MM.1S (cell line): ENCODE data around the gene GJB6.

Experiments used
- DNase-seq: peaks from one replicate; pipeline ENCODE4 v3.0.0-alpha.2; 2015
- H2AFZ ChIP-seq: fragments of 300-600 bp; sonication (generic); 2 replicates; pipeline ENCODE4 v1.6.0; 2016; ENCODE audit warnings: antibody characterized with exemption, low read length
- H3F3A ChIP-seq: fragments of 300-600 bp; sonication (generic); 2 replicates; pipeline ENCODE4 v1.6.1; 2016; ENCODE audit warnings: mild to moderate bottlenecking, antibody characterized with exemption, low read length, moderate library complexity, mixed read lengths; ENCODE audit not compliant: insufficient read depth
- H3K27ac ChIP-seq: fragments of 300-600 bp; sonication (generic); 2 replicates; pipeline ENCODE4 v1.5.1; 2016; ENCODE audit warnings: mild to moderate bottlenecking, low read length
- H3K27me3 ChIP-seq: fragments of 300-600 bp; sonication (generic); replicated peaks from 2 replicates; pipeline ENCODE4 v1.6.0; 2016; ENCODE audit warnings: low read length; ENCODE audit not compliant: insufficient read depth
- H3K36me3 ChIP-seq: fragments of 300-600 bp; sonication (generic); replicated peaks from 2 replicates; pipeline ENCODE4 v1.6.1; 2016; ENCODE audit warnings: mild to moderate bottlenecking, low read length, mixed read lengths; ENCODE audit not compliant: insufficient read depth
- H3K4me1 ChIP-seq: fragments of 300-600 bp; sonication (generic); 2 replicates; pipeline ENCODE4 v1.6.1; 2016; ENCODE audit warnings: low read length, mixed read lengths
- H3K4me2 ChIP-seq: fragments of 300-600 bp; sonication (generic); 2 replicates; pipeline ENCODE4 v1.6.0; 2016; ENCODE audit warnings: low read depth, low read length
- H3K4me3 ChIP-seq: fragments of 300-600 bp; sonication (generic); 2 replicates; pipeline ENCODE4 v1.5.1; 2016; ENCODE audit warnings: low read length, mixed read lengths
- H3K79me2 ChIP-seq: fragments of 300-600 bp; sonication (generic); 2 replicates; pipeline ENCODE4 v1.6.1; 2016; ENCODE audit warnings: mixed run types, low read length, mixed read lengths
- H3K9ac ChIP-seq: fragments of 300-600 bp; sonication (generic); 2 replicates; pipeline ENCODE4 v1.6.1; 2016; ENCODE audit warnings: low read length, mixed read lengths
- H3K9me2 ChIP-seq: fragments of 300-600 bp; sonication (generic); replicated peaks from 2 replicates; pipeline ENCODE4 v1.6.1; 2016; ENCODE audit warnings: mild to moderate bottlenecking, low read length, mixed read lengths; ENCODE audit not compliant: insufficient read depth
- H3K9me3 ChIP-seq: fragments of 300-600 bp; sonication (generic); replicated peaks from 2 replicates; pipeline ENCODE4 v1.6.1; 2016; ENCODE audit warnings: mild to moderate bottlenecking, low read length, mixed read lengths; ENCODE audit not compliant: insufficient read depth
- H4K20me1 ChIP-seq: fragments of 300-600 bp; sonication (generic); 2 replicates; pipeline ENCODE4 v1.6.1; 2016; ENCODE audit warnings: mild to moderate bottlenecking, low read length, moderate library complexity, mixed read lengths; ENCODE audit not compliant: insufficient read depth
- EZH2 ChIP-seq: fragments of 300-600 bp; sonication (generic); optimal IDR thresholded peaks from 2 replicates; pipeline ENCODE3; 2017; ENCODE audit warnings: low read depth, mild to moderate bottlenecking, antibody characterized with exemption, low read length, mixed read lengths
- EZH2phosphoT487 ChIP-seq: fragments of 300-600 bp; sonication (generic); IDR thresholded peaks from 2 replicates; pipeline ENCODE4 v1.6.1; 2018; ENCODE audit warnings: antibody characterized with exemption, low read length
- TF ChIP-seq, protein P1 (sequence below): fragments of 300-600 bp; sonication (generic); IDR thresholded peaks from 2 replicates; pipeline ENCODE4 v1.5.1; 2016; ENCODE audit warnings: antibody characterized with exemption, low read length, mixed read lengths

The GJB6 gene

GRCh38 chr13:20239748-20240147 lies 7.6 kb upstream of the GJB6 start:
- Histone ChIP-seq H3K4me1 (no peaks in the 10 kb centered on the region), H3K79me2 (no peaks in the 10 kb centered on the region), H3K4me3 (no peak overlapping the region), H2AFZ (no peak overlapping the region), H3K9ac (no peak overlapping the region), H3K27ac (no peak overlapping the region), H3K9me3 (no peaks in the 10 kb centered on the region), H3K9me2 (no peaks in the 10 kb centered on the region), H3K27me3 (no peaks in the 10 kb centered on the region), H4K20me1 (no peaks in the 10 kb centered on the region), H3K36me3 (no peaks in the 10 kb centered on the region), H3K4me2 (no peak overlapping the region), H3F3A (no peaks in the 10 kb centered on the region)
- DNase-seq = no peak
- TF ChIP-seq EZH2 = no peak
- TF ChIP-seq EZH2phosphoT487 = no peak
- TF ChIP-seq, protein P1, sequence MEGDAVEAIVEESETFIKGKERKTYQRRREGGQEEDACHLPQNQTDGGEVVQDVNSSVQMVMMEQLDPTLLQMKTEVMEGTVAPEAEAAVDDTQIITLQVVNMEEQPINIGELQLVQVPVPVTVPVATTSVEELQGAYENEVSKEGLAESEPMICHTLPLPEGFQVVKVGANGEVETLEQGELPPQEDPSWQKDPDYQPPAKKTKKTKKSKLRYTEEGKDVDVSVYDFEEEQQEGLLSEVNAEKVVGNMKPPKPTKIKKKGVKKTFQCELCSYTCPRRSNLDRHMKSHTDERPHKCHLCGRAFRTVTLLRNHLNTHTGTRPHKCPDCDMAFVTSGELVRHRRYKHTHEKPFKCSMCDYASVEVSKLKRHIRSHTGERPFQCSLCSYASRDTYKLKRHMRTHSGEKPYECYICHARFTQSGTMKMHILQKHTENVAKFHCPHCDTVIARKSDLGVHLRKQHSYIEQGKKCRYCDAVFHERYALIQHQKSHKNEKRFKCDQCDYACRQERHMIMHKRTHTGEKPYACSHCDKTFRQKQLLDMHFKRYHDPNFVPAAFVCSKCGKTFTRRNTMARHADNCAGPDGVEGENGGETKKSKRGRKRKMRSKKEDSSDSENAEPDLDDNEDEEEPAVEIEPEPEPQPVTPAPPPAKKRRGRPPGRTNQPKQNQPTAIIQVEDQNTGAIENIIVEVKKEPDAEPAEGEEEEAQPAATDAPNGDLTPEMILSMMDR = no peak

GRCh38 chr13:20232556-20233277 lies 598 bp upstream of the GJB6 start:
- Histone ChIP-seq H2AFZ (no peak overlapping the region), H4K20me1 (no peaks in the 10 kb centered on the region), H3K27me3 (no peaks in the 10 kb centered on the region), H3F3A (no peaks in the 10 kb centered on the region), H3K4me3 (no peak overlapping the region), H3K4me2 (no peak overlapping the region), H3K9ac (no peak overlapping the region), H3K36me3 (no peaks in the 10 kb centered on the region), H3K9me3 (no peaks in the 10 kb centered on the region), H3K27ac (no peak overlapping the region), H3K79me2 (no peaks in the 10 kb centered on the region), H3K4me1 (no peaks in the 10 kb centered on the region), H3K9me2 (no peaks in the 10 kb centered on the region)
- no peak for DNase-seq
- TF ChIP-seq EZH2 (no peak), EZH2phosphoT487 (no peak)
- TF ChIP-seq, protein P1 = no peak

DNA sequence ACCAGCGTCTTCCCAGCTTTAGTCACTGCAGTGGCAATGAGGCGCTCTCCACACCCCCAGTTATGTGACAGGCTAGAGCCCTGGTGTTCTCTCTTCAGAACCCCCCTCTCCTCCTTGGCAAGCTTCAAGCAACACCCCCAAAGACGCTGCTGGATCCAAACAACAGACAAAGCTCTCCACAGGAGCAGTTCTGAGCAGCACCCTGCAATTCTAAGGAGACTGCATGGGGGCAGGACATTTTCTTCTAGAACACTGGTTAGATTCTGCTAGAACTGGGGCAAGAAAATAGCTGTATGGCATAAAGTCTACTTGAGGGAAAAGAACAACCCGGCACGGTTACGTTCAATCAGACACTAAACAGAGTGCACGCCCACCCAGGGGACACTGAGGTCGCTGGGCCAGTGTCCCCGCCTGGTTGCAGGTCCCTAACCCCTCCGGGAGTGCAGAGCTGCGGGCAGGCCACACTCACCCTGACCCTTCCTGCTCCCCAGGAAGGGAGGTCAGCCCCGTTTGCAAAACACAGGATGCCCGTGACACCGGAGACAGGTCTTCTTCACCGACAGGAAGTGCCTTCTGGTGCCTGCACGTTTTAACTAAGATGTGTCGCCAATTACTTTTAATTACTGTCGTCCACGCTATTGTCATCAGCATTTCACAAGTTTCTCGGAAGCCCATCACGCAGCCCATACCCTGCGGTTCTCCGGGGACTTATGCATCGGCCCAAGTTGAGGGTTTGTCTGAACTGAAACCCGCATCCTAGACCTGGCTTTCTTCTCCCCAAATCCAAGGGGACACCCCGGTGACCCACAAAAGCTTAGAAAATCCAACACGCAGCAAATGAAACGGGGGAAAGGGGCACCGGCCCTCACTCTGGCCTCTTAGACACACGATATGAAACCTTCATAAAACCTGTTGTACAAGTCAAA lies 943 bp downstream of the GJB6 start:
- no peaks in the 10 kb centered on the region for H3K79me2 ChIP-seq
- no peaks in the 10 kb centered on the region for H3K36me3 ChIP-seq
- H3F3A ChIP-seq = no peaks in the 10 kb centered on the region
- H3K9ac ChIP-seq = no peak overlapping the region
- no peak overlapping the region for H3K4me2 ChIP-seq
- no peak for TF ChIP-seq EZH2phosphoT487
- TF ChIP-seq, protein P1 = no peak
- no peak for TF ChIP-seq EZH2
- H3K27ac ChIP-seq = no peak overlapping the region
- H4K20me1 ChIP-seq = no peaks in the 10 kb centered on the region
- H3K4me1 ChIP-seq = no peaks in the 10 kb centered on the region
- no peak overlapping the region for H2AFZ ChIP-seq
- no peak for DNase-seq
- H3K27me3 ChIP-seq = no peaks in the 10 kb centered on the region
- H3K9me3 ChIP-seq = no peaks in the 10 kb centered on the region
- no peak overlapping the region for H3K4me3 ChIP-seq
- H3K9me2 ChIP-seq = no peaks in the 10 kb centered on the region
